ENCODE results near the gene DLGAP1. TPM values are rescaled to one million over a fixed set of nuclear protein-coding genes. Genes with fewer than 3 reads are reported as not detected.

Gene DLGAP1
- total and polyA plus RNA-seq, 10 of the 15 experiments (the other 5 are each of a cell fraction or from before 2014, with no cell fraction given) = 0.23 to 27.6 (median 1.9) TPM

DNA sequence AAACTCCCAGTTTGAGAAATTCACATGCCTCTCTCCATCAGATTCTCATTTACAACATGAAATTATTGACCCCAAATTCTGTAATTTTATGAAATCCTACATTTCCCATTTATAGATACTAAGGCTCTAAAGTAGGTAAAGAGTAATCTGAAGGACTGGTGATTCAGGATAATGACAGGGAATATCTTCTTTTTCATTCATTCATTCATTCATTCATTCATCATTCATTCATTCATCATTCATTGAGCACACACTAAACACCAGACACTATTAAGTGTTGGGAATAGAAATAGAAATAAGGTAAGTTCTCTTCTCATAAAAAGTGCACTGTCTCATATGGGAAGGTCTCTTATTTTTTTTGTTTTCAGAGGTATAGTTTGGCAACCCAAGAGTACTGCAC is 888.3 kb downstream of the DLGAP1 start:
- Histone ChIP-seq H3K4me2 (ENCODE audit: control insufficient read depth, insufficient read depth) (no peak overlapping the region), H3K4me1 (ENCODE audit: control insufficient read depth, insufficient read depth, low read length) (no peaks in the 10 kb centered on the region), H3K27ac (ENCODE audit: control insufficient read depth, insufficient read depth) (no peak overlapping the region), H3K27me3 (replicated peaks in 1 of 2; ENCODE audit: control insufficient read depth in 2 of 2, insufficient read depth in 2 of 2, low read length in 1 of 2) (no peaks in the 10 kb centered on the region), H3K79me2 (ENCODE audit: control insufficient read depth, insufficient read depth, low read length) (no peaks in the 10 kb centered on the region), H3K4me3 (no peak overlapping the region), H3K36me3 (ENCODE audit: control insufficient read depth in 2 of 2, insufficient read depth in 2 of 2, low read length in 1 of 2) (no peaks in the 10 kb centered on the region), H3K9me3 (replicated peaks; ENCODE audit: control insufficient read depth, insufficient read depth, low read length) (no peaks in the 10 kb centered on the region; the same call in 2 of the 3 replicates), H3K9ac (ENCODE audit: control insufficient read depth, insufficient read depth, low read length) (no peak overlapping the region), H2AFZ (ENCODE audit: control insufficient read depth, low read depth, low read length) (no peak overlapping the region), H4K20me1 (ENCODE audit: control insufficient read depth, insufficient read depth) (no peaks in the 10 kb centered on the region)
- TF ChIP-seq RBBP5 (conservative IDR thresholded peaks at IDR 0.05) (no peak), ZNF24 (IDR thresholded peaks at IDR 0.05) (peak; percentile 92), BRCA1 (IDR thresholded peaks at IDR 0.05; ENCODE audit: low read depth, low read length) (no peak), BHLHE40 (IDR thresholded peaks at IDR 0.05; ENCODE audit: borderline replicate concordance in 1 of 2, low read depth in 2 of 2, low read length in 1 of 2) (no peak), SREBF1 (IDR thresholded peaks at IDR 0.05; ENCODE audit: low read length) (no peak)
- TF ChIP-seq, protein P1, sequence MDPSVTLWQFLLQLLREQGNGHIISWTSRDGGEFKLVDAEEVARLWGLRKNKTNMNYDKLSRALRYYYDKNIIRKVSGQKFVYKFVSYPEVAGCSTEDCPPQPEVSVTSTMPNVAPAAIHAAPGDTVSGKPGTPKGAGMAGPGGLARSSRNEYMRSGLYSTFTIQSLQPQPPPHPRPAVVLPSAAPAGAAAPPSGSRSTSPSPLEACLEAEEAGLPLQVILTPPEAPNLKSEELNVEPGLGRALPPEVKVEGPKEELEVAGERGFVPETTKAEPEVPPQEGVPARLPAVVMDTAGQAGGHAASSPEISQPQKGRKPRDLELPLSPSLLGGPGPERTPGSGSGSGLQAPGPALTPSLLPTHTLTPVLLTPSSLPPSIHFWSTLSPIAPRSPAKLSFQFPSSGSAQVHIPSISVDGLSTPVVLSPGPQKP (IDR thresholded peaks at IDR 0.05; ENCODE audit: low read depth, low read length) = no peak
- RAD21 ChIA-PET (ENCODE audit: unreplicated experiment) = no interaction called here
- no TSS peak for BruUV-seq (replicated peaks)
- DNase-seq (ENCODE audit: low read depth, low spot score) (no peak), ATAC-seq (no peak), FAIRE-seq (no peak)
- POLR2A ChIA-PET = no interaction called here
- SMC1A ChIA-PET (ENCODE audit: uncharacterized antibody, unreplicated experiment) = no interaction called here
- intact Hi-C loops (cut with micrococcal nuclease; ENCODE audit: unreplicated experiment) = no loop called here
- CTCF ChIA-PET = no interaction called here
- in situ Hi-C loops (cut with MboI) = no loop called here

DNA sequence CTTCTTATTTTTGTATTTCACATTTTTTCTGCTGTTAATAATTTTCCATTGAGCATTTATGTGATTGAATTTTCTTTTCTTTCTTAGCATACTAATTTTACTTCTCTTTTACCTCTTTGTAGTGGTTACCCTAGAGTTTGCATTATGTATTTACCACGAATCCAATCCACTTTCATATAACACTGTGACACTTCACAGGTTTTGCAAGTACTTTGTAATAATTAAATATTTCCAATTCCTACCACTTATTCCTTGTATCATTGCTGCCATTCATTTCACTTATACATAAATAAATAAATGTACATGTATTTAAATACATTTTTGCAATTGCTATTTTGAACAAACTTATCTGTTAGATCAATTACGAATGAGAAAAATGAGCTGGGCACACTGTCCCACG is 894.4 kb downstream of the DLGAP1 start:
- no peak for DNase-seq (ENCODE audit: low read depth, low spot score)
- Histone ChIP-seq H3K9me3 (replicated peaks; ENCODE audit: control insufficient read depth, insufficient read depth, low read length) (no peaks in the 10 kb centered on the region; the same call in 2 of the 3 replicates), H3K4me3 (no peak overlapping the region), H3K4me1 (ENCODE audit: control insufficient read depth, insufficient read depth, low read length) (no peaks in the 10 kb centered on the region), H3K79me2 (ENCODE audit: control insufficient read depth, insufficient read depth, low read length) (no peaks in the 10 kb centered on the region), H3K27ac (ENCODE audit: control insufficient read depth, insufficient read depth) (no peak overlapping the region), H3K4me2 (ENCODE audit: control insufficient read depth, insufficient read depth) (no peak overlapping the region), H3K36me3 (ENCODE audit: control insufficient read depth in 2 of 2, insufficient read depth in 2 of 2, low read length in 1 of 2) (no peaks in the 10 kb centered on the region), H3K27me3 (replicated peaks in 1 of 2; ENCODE audit: control insufficient read depth in 2 of 2, insufficient read depth in 2 of 2, low read length in 1 of 2) (no peaks in the 10 kb centered on the region), H3K9ac (ENCODE audit: control insufficient read depth, insufficient read depth, low read length) (no peak overlapping the region), H2AFZ (ENCODE audit: control insufficient read depth, low read depth, low read length) (no peak overlapping the region), H4K20me1 (ENCODE audit: control insufficient read depth, insufficient read depth) (no peaks in the 10 kb centered on the region)
- ATAC-seq = no peak
- ChIA-PET CTCF (no interaction called here), RAD21 (ENCODE audit: unreplicated experiment) (no interaction called here), SMC1A (ENCODE audit: uncharacterized antibody, unreplicated experiment) (interaction anchor here (0.6 kb wide), 1 partner anchor 78 kb away, joined by 3 read pairs; no protein-coding TSS in a partner anchor), POLR2A (interaction anchor here (0.7 kb wide), 1 partner anchor 28 kb away, joined by 3 read pairs; no protein-coding TSS in a partner anchor)
- in situ Hi-C loops (cut with MboI) (no loop called here), intact Hi-C loops (cut with micrococcal nuclease; ENCODE audit: unreplicated experiment) (no loop called here)
- no peak for FAIRE-seq
- BruUV-seq (replicated peaks) = no TSS peak
- WGBS (ENCODE audit: insufficient coverage, insufficient replicate concordance, low lambda C conversion rate, missing lambda C conversion rate) = 0% methylated on average over 3 of the region's 3 CpGs
- TF ChIP-seq, protein P2, sequence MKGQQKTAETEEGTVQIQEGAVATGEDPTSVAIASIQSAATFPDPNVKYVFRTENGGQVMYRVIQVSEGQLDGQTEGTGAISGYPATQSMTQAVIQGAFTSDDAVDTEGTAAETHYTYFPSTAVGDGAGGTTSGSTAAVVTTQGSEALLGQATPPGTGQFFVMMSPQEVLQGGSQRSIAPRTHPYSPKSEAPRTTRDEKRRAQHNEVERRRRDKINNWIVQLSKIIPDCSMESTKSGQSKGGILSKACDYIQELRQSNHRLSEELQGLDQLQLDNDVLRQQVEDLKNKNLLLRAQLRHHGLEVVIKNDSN (IDR thresholded peaks at IDR 0.05; ENCODE audit: borderline replicate concordance, extremely low read length, insufficient read depth, low read depth, low read length) = no peak
- TF ChIP-seq RB1 (IDR thresholded peaks at IDR 0.05; ENCODE audit: borderline replicate concordance) (no peak), SP1 (IDR thresholded peaks at IDR 0.05; ENCODE audit: low read depth, low read length) (no peak), TARDBP (IDR thresholded peaks at IDR 0.05; ENCODE audit: borderline replicate concordance) (no peak)
- TF ChIP-seq, protein P3, sequence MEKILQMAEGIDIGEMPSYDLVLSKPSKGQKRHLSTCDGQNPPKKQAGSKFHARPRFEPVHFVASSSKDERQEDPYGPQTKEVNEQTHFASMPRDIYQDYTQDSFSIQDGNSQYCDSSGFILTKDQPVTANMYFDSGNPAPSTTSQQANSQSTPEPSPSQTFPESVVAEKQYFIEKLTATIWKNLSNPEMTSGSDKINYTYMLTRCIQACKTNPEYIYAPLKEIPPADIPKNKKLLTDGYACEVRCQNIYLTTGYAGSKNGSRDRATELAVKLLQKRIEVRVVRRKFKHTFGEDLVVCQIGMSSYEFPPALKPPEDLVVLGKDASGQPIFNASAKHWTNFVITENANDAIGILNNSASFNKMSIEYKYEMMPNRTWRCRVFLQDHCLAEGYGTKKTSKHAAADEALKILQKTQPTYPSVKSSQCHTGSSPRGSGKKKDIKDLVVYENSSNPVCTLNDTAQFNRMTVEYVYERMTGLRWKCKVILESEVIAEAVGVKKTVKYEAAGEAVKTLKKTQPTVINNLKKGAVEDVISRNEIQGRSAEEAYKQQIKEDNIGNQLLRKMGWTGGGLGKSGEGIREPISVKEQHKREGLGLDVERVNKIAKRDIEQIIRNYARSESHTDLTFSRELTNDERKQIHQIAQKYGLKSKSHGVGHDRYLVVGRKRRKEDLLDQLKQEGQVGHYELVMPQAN (conservative IDR thresholded peaks at IDR 0.05) = no peak
- TF ChIP-seq, protein P4, sequence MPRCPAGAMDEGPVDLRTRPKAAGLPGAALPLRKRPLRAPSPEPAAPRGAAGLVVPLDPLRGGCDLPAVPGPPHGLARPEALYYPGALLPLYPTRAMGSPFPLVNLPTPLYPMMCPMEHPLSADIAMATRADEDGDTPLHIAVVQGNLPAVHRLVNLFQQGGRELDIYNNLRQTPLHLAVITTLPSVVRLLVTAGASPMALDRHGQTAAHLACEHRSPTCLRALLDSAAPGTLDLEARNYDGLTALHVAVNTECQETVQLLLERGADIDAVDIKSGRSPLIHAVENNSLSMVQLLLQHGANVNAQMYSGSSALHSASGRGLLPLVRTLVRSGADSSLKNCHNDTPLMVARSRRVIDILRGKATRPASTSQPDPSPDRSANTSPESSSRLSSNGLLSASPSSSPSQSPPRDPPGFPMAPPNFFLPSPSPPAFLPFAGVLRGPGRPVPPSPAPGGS (IDR thresholded peaks at IDR 0.05; ENCODE audit: borderline replicate concordance, insufficient read depth, low read depth, low read length, poor library complexity, severe bottlenecking) = no peak
